ENCODE data around the gene KIAA1755. TPM values are rescaled to one million over a fixed set of nuclear protein-coding genes. Genes with fewer than 3 reads are reported as not detected.
A peak's percentile ranks its signal among the peaks of the same experiment; 100 is the strongest.

KIAA1755 gene
- polyA plus RNA-seq, 1 of the 3 experiments (the other 2 are of a cell fraction) = 0.54 TPM

DNA sequence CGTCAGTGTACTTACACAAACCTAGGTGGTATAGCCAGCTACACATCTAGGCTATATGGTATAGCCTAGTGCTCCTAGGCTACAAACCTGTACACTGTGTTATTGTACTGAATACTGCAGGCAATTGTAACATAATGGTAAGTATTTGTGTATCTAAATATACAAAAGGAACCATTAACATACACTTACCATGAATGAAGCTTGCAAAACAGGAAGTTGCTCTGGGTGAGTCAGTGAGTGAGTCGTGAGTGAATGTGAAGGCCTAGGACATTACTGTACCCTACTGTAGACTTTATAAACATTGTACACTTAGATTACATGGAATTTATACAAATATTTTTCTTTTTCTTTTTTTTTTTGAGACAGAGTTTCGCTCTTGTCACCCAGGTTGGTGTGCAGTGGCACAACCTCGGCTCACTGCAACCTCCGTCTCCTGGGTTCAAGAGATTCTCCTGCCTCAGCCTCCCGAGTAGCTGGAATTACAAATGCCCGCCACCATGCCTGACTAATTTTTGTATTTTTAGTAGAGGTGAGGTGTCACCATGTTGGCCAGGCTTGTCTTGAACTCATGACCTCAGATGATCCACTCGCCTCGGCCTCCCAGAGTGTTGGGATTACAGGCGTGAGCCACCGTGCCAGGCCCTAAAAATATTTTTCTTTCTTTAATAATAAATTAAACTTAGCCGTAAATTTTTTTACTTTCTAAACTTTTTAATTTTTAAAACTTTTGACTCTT, 15.4 kb upstream of the KIAA1755 start:
- peak overlapping the region in 1 of 2 experiments; percentile 89; a peak in 2 of 4 replicates for H3K27ac ChIP-seq (ENCODE audit: low read depth in 2 of 2, low read length in 1 of 2)
- ChIA-PET CTCF (interaction anchor here (0.6 to 1.6 kb wide), 4 partner anchors 19 to 1558 kb away, joined by 3 read pairs; no protein-coding TSS in a partner anchor), POLR2A (no interaction called here)
- no peak overlapping the region for H2AFZ ChIP-seq (ENCODE audit: low read depth)
- 70% methylated on average over 12 of the region's 12 CpGs for WGBS (ENCODE audit: low lambda C conversion rate)
- H3K36me3 ChIP-seq (replicated peaks in 1 of 2; ENCODE audit: control insufficient read depth in 1 of 2, insufficient read depth in 2 of 2, low read length in 1 of 2) = no peaks in the 10 kb centered on the region
- no peaks in the 10 kb centered on the region for H3K79me2 ChIP-seq (ENCODE audit: insufficient read depth)
- H3K4me1 ChIP-seq (ENCODE audit: control insufficient read depth in 1 of 2, insufficient read depth in 2 of 2, low read depth in 1 of 2, low read length in 1 of 2) = peaks cover 0 to 20% of the 10 kb centered on the region in 2 experiments; a peak in 2 of 4 replicates
- peaks cover 41% of the 10 kb centered on the region for H3F3A ChIP-seq (replicated peaks; ENCODE audit: insufficient read depth)
- no peaks in the 10 kb centered on the region for H3K9me3 ChIP-seq
- peak; percentile 71; the same call in 1 of the 2 replicates for TF ChIP-seq FOSL2 (IDR thresholded peaks at IDR 0.05; ENCODE audit: borderline replicate concordance, low read depth)
- peak in 1 of 2 experiments; percentile 13; a peak in 1 of 4 replicates for TF ChIP-seq EP300 (IDR thresholded peaks at IDR 0.05; ENCODE audit: borderline replicate concordance in 1 of 2, low read depth in 1 of 2, low read length in 1 of 2)
- TF ChIP-seq TCF12 (IDR thresholded peaks at IDR 0.05) = peak; percentile 44; the same call in 1 of the 2 replicates
- no peak for TF ChIP-seq NRF1 (IDR thresholded peaks at IDR 0.05; ENCODE audit: low read depth, low read length)
- TF ChIP-seq, protein P1, sequence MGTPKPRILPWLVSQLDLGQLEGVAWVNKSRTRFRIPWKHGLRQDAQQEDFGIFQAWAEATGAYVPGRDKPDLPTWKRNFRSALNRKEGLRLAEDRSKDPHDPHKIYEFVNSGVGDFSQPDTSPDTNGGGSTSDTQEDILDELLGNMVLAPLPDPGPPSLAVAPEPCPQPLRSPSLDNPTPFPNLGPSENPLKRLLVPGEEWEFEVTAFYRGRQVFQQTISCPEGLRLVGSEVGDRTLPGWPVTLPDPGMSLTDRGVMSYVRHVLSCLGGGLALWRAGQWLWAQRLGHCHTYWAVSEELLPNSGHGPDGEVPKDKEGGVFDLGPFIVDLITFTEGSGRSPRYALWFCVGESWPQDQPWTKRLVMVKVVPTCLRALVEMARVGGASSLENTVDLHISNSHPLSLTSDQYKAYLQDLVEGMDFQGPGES (IDR thresholded peaks at IDR 0.05; ENCODE audit: low read depth, low read length) = no peak
- TF ChIP-seq, protein P2, sequence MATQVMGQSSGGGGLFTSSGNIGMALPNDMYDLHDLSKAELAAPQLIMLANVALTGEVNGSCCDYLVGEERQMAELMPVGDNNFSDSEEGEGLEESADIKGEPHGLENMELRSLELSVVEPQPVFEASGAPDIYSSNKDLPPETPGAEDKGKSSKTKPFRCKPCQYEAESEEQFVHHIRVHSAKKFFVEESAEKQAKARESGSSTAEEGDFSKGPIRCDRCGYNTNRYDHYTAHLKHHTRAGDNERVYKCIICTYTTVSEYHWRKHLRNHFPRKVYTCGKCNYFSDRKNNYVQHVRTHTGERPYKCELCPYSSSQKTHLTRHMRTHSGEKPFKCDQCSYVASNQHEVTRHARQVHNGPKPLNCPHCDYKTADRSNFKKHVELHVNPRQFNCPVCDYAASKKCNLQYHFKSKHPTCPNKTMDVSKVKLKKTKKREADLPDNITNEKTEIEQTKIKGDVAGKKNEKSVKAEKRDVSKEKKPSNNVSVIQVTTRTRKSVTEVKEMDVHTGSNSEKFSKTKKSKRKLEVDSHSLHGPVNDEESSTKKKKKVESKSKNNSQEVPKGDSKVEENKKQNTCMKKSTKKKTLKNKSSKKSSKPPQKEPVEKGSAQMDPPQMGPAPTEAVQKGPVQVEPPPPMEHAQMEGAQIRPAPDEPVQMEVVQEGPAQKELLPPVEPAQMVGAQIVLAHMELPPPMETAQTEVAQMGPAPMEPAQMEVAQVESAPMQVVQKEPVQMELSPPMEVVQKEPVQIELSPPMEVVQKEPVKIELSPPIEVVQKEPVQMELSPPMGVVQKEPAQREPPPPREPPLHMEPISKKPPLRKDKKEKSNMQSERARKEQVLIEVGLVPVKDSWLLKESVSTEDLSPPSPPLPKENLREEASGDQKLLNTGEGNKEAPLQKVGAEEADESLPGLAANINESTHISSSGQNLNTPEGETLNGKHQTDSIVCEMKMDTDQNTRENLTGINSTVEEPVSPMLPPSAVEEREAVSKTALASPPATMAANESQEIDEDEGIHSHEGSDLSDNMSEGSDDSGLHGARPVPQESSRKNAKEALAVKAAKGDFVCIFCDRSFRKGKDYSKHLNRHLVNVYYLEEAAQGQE (IDR thresholded peaks at IDR 0.05; ENCODE audit: low read depth, low read length) = no peak
- TF ChIP-seq FOXM1 (IDR thresholded peaks at IDR 0.05; ENCODE audit: low read depth) = no peak
- 0 out of 2 replicates have a peak, but pooled peaks have one; percentile 7 for TF ChIP-seq NFIC (IDR thresholded peaks at IDR 0.05; ENCODE audit: borderline replicate concordance)
- no peak for TF ChIP-seq PBX3 (IDR thresholded peaks at IDR 0.05)
- TF ChIP-seq RXRA (IDR thresholded peaks at IDR 0.05; ENCODE audit: borderline replicate concordance, low read depth) = peak; percentile 28; the same call in 1 of the 2 replicates
- no peak for TF ChIP-seq SMC3 (IDR thresholded peaks at IDR 0.05; ENCODE audit: low read depth, low read length)
- TF ChIP-seq, protein P3, sequence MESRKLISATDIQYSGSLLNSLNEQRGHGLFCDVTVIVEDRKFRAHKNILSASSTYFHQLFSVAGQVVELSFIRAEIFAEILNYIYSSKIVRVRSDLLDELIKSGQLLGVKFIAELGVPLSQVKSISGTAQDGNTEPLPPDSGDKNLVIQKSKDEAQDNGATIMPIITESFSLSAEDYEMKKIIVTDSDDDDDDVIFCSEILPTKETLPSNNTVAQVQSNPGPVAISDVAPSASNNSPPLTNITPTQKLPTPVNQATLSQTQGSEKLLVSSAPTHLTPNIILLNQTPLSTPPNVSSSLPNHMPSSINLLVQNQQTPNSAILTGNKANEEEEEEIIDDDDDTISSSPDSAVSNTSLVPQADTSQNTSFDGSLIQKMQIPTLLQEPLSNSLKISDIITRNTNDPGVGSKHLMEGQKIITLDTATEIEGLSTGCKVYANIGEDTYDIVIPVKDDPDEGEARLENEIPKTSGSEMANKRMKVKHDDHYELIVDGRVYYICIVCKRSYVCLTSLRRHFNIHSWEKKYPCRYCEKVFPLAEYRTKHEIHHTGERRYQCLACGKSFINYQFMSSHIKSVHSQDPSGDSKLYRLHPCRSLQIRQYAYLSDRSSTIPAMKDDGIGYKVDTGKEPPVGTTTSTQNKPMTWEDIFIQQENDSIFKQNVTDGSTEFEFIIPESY (IDR thresholded peaks at IDR 0.05; ENCODE audit: borderline replicate concordance, low read depth) = no peak
- no peak for TF ChIP-seq ELF1 (IDR thresholded peaks at IDR 0.05)
- TF ChIP-seq TEAD4 (IDR thresholded peaks at IDR 0.05; ENCODE audit: borderline replicate concordance, insufficient read depth) = no peak
- no peak for TF ChIP-seq RCOR1 (IDR thresholded peaks at IDR 0.05; ENCODE audit: low read length)
- peak; percentile 65 for TF ChIP-seq JUND (IDR thresholded peaks at IDR 0.05)
- TF ChIP-seq GABPA (IDR thresholded peaks at IDR 0.05; ENCODE audit: low read depth) = no peak
- TF ChIP-seq GATA2 (CRISPR knock-in tag; IDR thresholded peaks at IDR 0.05) = no peak
- no peak for TF ChIP-seq SIN3A (IDR thresholded peaks at IDR 0.05; ENCODE audit: borderline replicate concordance, low read depth, low read length)
- no peak for TF ChIP-seq EZH2phosphoT487 (IDR thresholded peaks at IDR 0.05; ENCODE audit: borderline replicate concordance, low read depth)
- H3K4me3 ChIP-seq (ENCODE audit: low read depth in 2 of 2, low read length in 1 of 2) = no peak overlapping the region
- H3K9me2 ChIP-seq = no peaks in the 10 kb centered on the region
- no peaks in the 10 kb centered on the region for H4K20me1 ChIP-seq (ENCODE audit: insufficient read depth)
- H3K9ac ChIP-seq = peak overlapping the region; percentile 43; the same call in 1 of the 2 replicates
- H3K4me2 ChIP-seq = peak overlapping the region; percentile 31; the same call in 1 of the 2 replicates
- no peak for DNase-seq
- no peaks in the 10 kb centered on the region for H3K27me3 ChIP-seq (ENCODE audit: insufficient read depth)

Measured in SK-N-SH (cell line).